Neural progenitor cell (in vitro differentiated cells): ENCODE measurements around the gene TEX2.

Experiments
- EZH2 ChIP-seq: fragments of 200-600 bp; sonication (generic); IDR thresholded peaks from 2 replicates; pipeline ENCODE4 v1.6.1; 2017; ENCODE audit warnings: antibody characterized with exemption, mild to moderate bottlenecking, moderate library complexity
- TF ChIP-seq, protein P1 (sequence below): fragments of 200-600 bp; sonication (generic); IDR thresholded peaks from 2 replicates; pipeline ENCODE4 v1.5.1; 2017; ENCODE audit warnings: antibody characterized with exemption, mild to moderate bottlenecking

DNA sequence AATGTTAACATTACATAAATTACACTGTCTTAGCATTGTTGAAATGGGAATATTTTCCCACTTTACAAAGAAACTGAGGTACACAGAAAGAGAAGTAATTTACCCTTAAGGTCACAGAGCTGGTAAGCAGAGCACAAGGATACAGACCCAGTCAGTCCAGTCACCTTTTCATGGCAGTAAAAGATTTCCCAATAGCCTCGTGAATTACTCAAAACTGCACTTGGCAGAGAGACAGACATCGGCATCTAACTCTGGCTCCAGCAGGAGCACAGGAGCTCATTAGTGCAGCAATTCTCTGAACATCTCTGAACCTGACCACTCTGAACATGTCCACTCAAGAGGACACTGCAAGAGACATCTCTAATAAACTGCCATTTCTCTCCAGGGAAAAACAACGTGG lies 3.1 kb downstream of the TEX2 start:
- TF ChIP-seq, protein P1, sequence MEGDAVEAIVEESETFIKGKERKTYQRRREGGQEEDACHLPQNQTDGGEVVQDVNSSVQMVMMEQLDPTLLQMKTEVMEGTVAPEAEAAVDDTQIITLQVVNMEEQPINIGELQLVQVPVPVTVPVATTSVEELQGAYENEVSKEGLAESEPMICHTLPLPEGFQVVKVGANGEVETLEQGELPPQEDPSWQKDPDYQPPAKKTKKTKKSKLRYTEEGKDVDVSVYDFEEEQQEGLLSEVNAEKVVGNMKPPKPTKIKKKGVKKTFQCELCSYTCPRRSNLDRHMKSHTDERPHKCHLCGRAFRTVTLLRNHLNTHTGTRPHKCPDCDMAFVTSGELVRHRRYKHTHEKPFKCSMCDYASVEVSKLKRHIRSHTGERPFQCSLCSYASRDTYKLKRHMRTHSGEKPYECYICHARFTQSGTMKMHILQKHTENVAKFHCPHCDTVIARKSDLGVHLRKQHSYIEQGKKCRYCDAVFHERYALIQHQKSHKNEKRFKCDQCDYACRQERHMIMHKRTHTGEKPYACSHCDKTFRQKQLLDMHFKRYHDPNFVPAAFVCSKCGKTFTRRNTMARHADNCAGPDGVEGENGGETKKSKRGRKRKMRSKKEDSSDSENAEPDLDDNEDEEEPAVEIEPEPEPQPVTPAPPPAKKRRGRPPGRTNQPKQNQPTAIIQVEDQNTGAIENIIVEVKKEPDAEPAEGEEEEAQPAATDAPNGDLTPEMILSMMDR, result no peak
- no peak for TF ChIP-seq EZH2
